ENCODE data around the gene PPIAL4G.
"Not testable (repeated sequence)": the region's sequence is repeated elsewhere in the genome, so short reads cannot be mapped to it uniquely, and the experiment has no call there.

PPIAL4G gene

GRCh38 chr1:148483029-148483428 lies at the start of gene PPIAL4G:
Gene PPIAL4G (minus strand): TSS chr1:148483302. CDS start chr1:148483252, 50 bp downstream.
- FAIRE-seq, result not testable (repeated sequence)

- not testable (repeated sequence) for FAIRE-seq
Observed at GRCh38 chr1:148532158-148532557, 49.1 kb upstream of the PPIAL4G start.

- FAIRE-seq, result not testable (repeated sequence)
Observed at GRCh38 chr1:148529101-148529567, 46.0 kb upstream of the PPIAL4G start.

- not testable (repeated sequence) for FAIRE-seq
Observed at GRCh38 chr1:148528591-148528990, 45.5 kb upstream of the PPIAL4G start.

- not testable (repeated sequence) for FAIRE-seq
Observed at GRCh38 chr1:148526587-148526986, 43.5 kb upstream of the PPIAL4G start.

GRCh38 chr1:148523205-148524144 lies 40.4 kb upstream of the PPIAL4G start:
- not testable (repeated sequence) for FAIRE-seq

- not testable (repeated sequence) for FAIRE-seq
Observed at GRCh38 chr1:148522561-148523204, 39.6 kb upstream of the PPIAL4G start.

- FAIRE-seq, result not testable (repeated sequence)
Observed at GRCh38 chr1:148522072-148522471, 39.0 kb upstream of the PPIAL4G start.

GRCh38 chr1:148514310-148514709 lies 31.2 kb upstream of the PPIAL4G start:
- not testable (repeated sequence) for FAIRE-seq

GRCh38 chr1:148512571-148513184 lies 29.6 kb upstream of the PPIAL4G start:
- not testable (repeated sequence) for FAIRE-seq

GRCh38 chr1:148493933-148494332 lies 10.8 kb upstream of the PPIAL4G start:
- not testable (repeated sequence) for FAIRE-seq

- FAIRE-seq, result not testable (repeated sequence)
Observed at GRCh38 chr1:148481134-148481533, 2.0 kb downstream of the PPIAL4G start.

GRCh38 chr1:148459694-148460093 lies 23.4 kb downstream of the PPIAL4G start:
- not testable (repeated sequence) for FAIRE-seq

GRCh38 chr1:148458901-148459581 lies 24.1 kb downstream of the PPIAL4G start:
- not testable (repeated sequence) for FAIRE-seq

GRCh38 chr1:148458398-148458797 lies 24.7 kb downstream of the PPIAL4G start:
- FAIRE-seq, result not testable (repeated sequence)

GRCh38 chr1:148452845-148453244 lies 30.3 kb downstream of the PPIAL4G start:
- FAIRE-seq, result not testable (repeated sequence)

- FAIRE-seq, result not testable (repeated sequence)
Observed at GRCh38 chr1:148439654-148440325, 43.3 kb downstream of the PPIAL4G start.

- FAIRE-seq, result no peak
Observed at GRCh38 chr1:148435406-148435805, 47.7 kb downstream of the PPIAL4G start.

- no peak for FAIRE-seq
Observed at GRCh38 chr1:148434832-148435231, 48.3 kb downstream of the PPIAL4G start.

- not testable (repeated sequence) for FAIRE-seq
Observed at GRCh38 chr1:148432916-148433317, 50.2 kb downstream of the PPIAL4G start.
